SW480 (cell line): ENCODE results near the gene ST8SIA5.
A peak's percentile ranks its signal among the peaks of the same experiment; 100 is the strongest.

Experiments
- DNase-seq: peaks from one replicate; pipeline ENCODE4 v3.0.0-alpha.2; 2016; ENCODE audit warnings: low spot score

Gene ST8SIA5

GRCh38 chr18:46706968-46707367 lies 49.9 kb downstream of the ST8SIA5 start:
- no peak for DNase-seq

- DNase-seq = no peak
Measured at GRCh38 chr18:46705521-46705920, 51.3 kb downstream of the ST8SIA5 start.

GRCh38 chr18:46704816-46705215 lies 52.0 kb downstream of the ST8SIA5 start:
- DNase-seq = no peak

- no peak for DNase-seq
Measured at GRCh38 chr18:46704189-46704588, 52.7 kb downstream of the ST8SIA5 start.

- DNase-seq = no peak
Measured at GRCh38 chr18:46702471-46702870, 54.4 kb downstream of the ST8SIA5 start.

- DNase-seq = no peak
Measured at GRCh38 chr18:46700066-46700824, 56.6 kb downstream of the ST8SIA5 start.

- no peak for DNase-seq
Measured at GRCh38 chr18:46696702-46697101, 60.2 kb downstream of the ST8SIA5 start.

- DNase-seq = no peak
Measured at GRCh38 chr18:46696268-46696667, 60.6 kb downstream of the ST8SIA5 start.

GRCh38 chr18:46693996-46694395 lies 62.9 kb downstream of the ST8SIA5 start:
- no peak for DNase-seq

GRCh38 chr18:46688853-46689525 lies 67.9 kb downstream of the ST8SIA5 start:
- no peak for DNase-seq

- no peak for DNase-seq
Measured at GRCh38 chr18:46686186-46686585, 70.7 kb downstream of the ST8SIA5 start.

- no peak for DNase-seq
Measured at GRCh38 chr18:46683252-46683651, 73.6 kb downstream of the ST8SIA5 start.

GRCh38 chr18:46680784-46681695 lies 75.8 kb downstream of the ST8SIA5 start:
- DNase-seq = no peak

- no peak for DNase-seq
Measured at GRCh38 chr18:46679846-46680598, 76.8 kb downstream of the ST8SIA5 start.

- DNase-seq = no peak
Measured at GRCh38 chr18:46678785-46679399, 78.0 kb downstream of the ST8SIA5 start.

GRCh38 chr18:46678041-46678440 lies 78.8 kb downstream of the ST8SIA5 start:
- DNase-seq = no peak

- DNase-seq = no peak
Measured at GRCh38 chr18:46677611-46678010, 79.2 kb downstream of the ST8SIA5 start.

GRCh38 chr18:46676182-46676835 lies 80.5 kb downstream of the ST8SIA5 start:
- peak; percentile 13 for DNase-seq

- DNase-seq = no peak
Measured at GRCh38 chr18:46675112-46675511, 81.7 kb downstream of the ST8SIA5 start.

- DNase-seq = no peak
Measured at GRCh38 chr18:46672062-46672970, 84.5 kb downstream of the ST8SIA5 start.
